ENCODE measurements around the gene RBP4. TPM values are rescaled to one million over a fixed set of nuclear protein-coding genes. Genes with fewer than 3 reads are reported as not detected.

The RBP4 gene
- total and polyA plus RNA-seq, 8 donors, result 7.4 to 186 (median 21.8) TPM

DNA sequence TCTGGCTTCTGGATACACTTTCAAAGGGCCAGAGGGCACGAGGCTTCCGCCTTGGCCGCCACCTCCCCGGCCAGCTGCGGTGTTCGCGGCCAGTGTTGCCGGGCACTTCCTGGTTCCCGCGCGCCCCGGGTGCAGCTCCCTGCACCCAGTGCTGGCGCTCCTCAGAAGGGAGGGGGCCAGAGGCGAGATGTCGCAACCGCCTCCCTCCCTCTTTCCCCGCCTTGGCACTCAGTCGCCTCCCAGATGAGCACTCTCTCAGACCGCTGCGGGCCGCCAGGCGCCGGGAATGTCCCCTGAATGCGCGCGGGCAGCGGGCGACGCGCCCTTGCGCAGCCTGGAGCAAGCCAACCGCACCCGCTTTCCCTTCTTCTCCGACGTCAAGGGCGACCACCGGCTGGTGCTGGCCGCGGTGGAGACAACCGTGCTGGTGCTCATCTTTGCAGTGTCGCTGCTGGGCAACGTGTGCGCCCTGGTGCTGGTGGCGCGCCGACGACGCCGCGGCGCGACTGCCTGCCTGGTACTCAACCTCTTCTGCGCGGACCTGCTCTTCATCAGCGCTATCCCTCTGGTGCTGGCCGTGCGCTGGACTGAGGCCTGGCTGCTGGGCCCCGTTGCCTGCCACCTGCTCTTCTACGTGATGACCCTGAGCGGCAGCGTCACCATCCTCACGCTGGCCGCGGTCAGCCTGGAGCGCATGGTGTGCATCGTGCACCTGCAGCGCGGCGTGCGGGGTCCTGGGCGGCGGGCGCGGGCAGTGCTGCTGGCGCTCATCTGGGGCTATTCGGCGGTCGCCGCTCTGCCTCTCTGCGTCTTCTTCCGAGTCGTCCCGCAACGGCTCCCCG is 34.4 kb downstream of the RBP4 start, which contains the start of gene FFAR4:
FFAR4 (plus strand) TSS at position 231 of the 842 bp plus-strand sequence; CDS start at position 287, 56 bp downstream.
- Histone ChIP-seq H3K4me1 (peaks cover 0 to 5% (median 0%) of the 10 kb centered on the region in 3 donors), H3K27ac (no peak within 1 kb of the TSS), H3K36me3 (no peaks in the 10 kb centered on the region), H3K9me3 (no peaks in the 10 kb centered on the region), H3K4me3 (peak within 1 kb of the TSS; percentile 4 to 44 (median 18)), H3K27me3 (peaks cover 0 to 12% (median 2%) of the 10 kb centered on the region in 4 donors)
- 0 to 1% methylated on average over 73 to 85 of the region's 85 CpGs for WGBS, 2 donors
- FAIRE-seq, result no peak
- ATAC-seq, result peak; percentile 83 to 91 (median 88)
- DNase-seq, result peak; percentile 45 to 76 (median 59)
- intact Hi-C loops (cut with DNase I), result no loop called here
- TF ChIP-seq, protein P1, sequence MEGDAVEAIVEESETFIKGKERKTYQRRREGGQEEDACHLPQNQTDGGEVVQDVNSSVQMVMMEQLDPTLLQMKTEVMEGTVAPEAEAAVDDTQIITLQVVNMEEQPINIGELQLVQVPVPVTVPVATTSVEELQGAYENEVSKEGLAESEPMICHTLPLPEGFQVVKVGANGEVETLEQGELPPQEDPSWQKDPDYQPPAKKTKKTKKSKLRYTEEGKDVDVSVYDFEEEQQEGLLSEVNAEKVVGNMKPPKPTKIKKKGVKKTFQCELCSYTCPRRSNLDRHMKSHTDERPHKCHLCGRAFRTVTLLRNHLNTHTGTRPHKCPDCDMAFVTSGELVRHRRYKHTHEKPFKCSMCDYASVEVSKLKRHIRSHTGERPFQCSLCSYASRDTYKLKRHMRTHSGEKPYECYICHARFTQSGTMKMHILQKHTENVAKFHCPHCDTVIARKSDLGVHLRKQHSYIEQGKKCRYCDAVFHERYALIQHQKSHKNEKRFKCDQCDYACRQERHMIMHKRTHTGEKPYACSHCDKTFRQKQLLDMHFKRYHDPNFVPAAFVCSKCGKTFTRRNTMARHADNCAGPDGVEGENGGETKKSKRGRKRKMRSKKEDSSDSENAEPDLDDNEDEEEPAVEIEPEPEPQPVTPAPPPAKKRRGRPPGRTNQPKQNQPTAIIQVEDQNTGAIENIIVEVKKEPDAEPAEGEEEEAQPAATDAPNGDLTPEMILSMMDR (IDR thresholded peaks at IDR 0.05), result no peak

DNA sequence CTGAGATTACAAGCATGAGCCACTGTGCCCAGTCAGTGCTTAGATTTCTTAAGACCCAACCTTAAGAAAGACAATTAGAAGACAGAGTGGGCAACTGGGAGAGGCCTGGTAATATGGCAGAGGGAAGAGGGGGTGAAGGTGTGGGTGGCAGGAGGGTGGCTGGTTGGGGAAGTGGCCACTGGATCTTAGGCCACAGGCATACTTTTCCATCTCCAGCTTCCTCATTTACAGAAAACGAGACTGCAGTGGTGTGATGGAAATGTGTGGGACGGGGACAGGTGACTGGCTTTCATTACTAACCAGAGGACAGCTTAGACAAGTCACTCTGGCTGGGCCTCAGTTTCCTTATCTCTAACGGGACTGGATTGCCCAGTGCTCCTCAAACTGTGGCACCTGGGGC is 35.6 kb downstream of the RBP4 start:
- ATAC-seq, result peak in 1 of 4 donors; percentile 11
- Histone ChIP-seq H3K4me1 (peaks cover 0 to 5% (median 0%) of the 10 kb centered on the region in 3 donors), H3K9me3 (no peaks in the 10 kb centered on the region), H3K36me3 (no peaks in the 10 kb centered on the region), H3K27me3 (peaks cover 0 to 12% (median 2%) of the 10 kb centered on the region in 4 donors), H3K4me3 (no peak overlapping the region), H3K27ac (no peak overlapping the region)
- no peak for DNase-seq
- 49 to 54% methylated on average over 3 of the region's 3 CpGs for WGBS, 2 donors
- FAIRE-seq, result no peak
- intact Hi-C loops (cut with DNase I), result no loop called here
- TF ChIP-seq, protein P1 (IDR thresholded peaks at IDR 0.05), result no peak

DNA sequence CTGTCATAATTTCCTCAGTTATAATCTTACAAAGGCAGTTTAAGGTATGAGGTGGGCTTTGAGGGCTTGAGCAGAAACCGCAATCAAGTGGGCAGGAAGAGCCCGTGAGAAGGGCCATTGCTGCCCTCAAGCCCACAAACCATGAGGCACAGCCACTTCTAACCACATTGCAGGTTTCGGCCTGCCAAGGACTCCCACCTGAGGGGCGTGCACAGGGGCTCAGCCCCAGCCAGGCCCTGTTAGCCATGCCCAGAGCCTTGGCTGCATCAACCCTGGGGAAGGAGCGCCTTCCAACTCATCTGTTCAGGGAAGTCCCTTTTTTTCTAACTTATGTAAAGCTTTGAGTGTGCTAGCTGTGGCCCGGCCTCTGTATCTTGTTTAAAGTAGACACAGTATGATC is 40.5 kb downstream of the RBP4 start:
- no peaks in the 10 kb centered on the region for H3K9me3 ChIP-seq
- no peaks in the 10 kb centered on the region for H3K27me3 ChIP-seq
- no peak overlapping the region for H3K27ac ChIP-seq
- ATAC-seq, result no peak
- H3K4me1 ChIP-seq, result no peaks in the 10 kb centered on the region
- DNase-seq, result no peak
- intact Hi-C loops (cut with DNase I), result no loop called here
- no peak overlapping the region for H3K4me3 ChIP-seq
- H3K36me3 ChIP-seq, result no peaks in the 10 kb centered on the region
- no peak for FAIRE-seq
- WGBS, 2 donors, result 82 to 90% methylated on average over 6 of the region's 6 CpGs
- TF ChIP-seq, protein P1 (IDR thresholded peaks at IDR 0.05), result no peak

DNA sequence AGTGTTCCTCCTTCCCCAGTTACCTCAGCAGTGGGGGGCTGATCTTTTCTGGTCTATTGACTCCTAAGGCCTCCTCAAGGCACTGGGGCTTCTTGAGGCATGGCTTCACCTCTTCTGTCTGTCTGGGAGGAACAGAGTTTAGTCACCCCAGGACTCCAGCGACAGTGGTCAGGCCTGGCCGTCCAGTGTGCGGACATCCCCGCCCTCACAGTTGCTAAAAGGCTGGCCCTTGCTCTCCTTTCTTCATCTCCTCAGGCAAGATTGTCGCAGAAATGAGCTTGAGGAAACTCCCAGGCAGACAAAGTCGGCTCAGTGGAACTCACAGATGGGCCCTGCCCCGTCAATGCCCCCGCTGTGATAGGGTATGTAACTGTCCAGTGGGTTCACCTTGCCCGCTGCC is 41.5 kb downstream of the RBP4 start:
- no peak for FAIRE-seq
- WGBS, 2 donors, result 86 to 93% methylated on average over 9 of the region's 9 CpGs
- no peak overlapping the region for H3K4me3 ChIP-seq
- intact Hi-C loops (cut with DNase I), result no loop called here
- no peaks in the 10 kb centered on the region for H3K36me3 ChIP-seq
- H3K27ac ChIP-seq, result no peak overlapping the region
- H3K9me3 ChIP-seq, result no peaks in the 10 kb centered on the region
- ATAC-seq, result no peak
- no peaks in the 10 kb centered on the region for H3K4me1 ChIP-seq
- no peaks in the 10 kb centered on the region for H3K27me3 ChIP-seq
- no peak for DNase-seq
- TF ChIP-seq, protein P1 (IDR thresholded peaks at IDR 0.05), result no peak
